ENCODE results near the gene MARCHF6.
"Not testable (repeated sequence)": the region's sequence is repeated elsewhere in the genome, so short reads cannot be mapped to it uniquely, and the experiment has no call there.

Gene MARCHF6

DNA sequence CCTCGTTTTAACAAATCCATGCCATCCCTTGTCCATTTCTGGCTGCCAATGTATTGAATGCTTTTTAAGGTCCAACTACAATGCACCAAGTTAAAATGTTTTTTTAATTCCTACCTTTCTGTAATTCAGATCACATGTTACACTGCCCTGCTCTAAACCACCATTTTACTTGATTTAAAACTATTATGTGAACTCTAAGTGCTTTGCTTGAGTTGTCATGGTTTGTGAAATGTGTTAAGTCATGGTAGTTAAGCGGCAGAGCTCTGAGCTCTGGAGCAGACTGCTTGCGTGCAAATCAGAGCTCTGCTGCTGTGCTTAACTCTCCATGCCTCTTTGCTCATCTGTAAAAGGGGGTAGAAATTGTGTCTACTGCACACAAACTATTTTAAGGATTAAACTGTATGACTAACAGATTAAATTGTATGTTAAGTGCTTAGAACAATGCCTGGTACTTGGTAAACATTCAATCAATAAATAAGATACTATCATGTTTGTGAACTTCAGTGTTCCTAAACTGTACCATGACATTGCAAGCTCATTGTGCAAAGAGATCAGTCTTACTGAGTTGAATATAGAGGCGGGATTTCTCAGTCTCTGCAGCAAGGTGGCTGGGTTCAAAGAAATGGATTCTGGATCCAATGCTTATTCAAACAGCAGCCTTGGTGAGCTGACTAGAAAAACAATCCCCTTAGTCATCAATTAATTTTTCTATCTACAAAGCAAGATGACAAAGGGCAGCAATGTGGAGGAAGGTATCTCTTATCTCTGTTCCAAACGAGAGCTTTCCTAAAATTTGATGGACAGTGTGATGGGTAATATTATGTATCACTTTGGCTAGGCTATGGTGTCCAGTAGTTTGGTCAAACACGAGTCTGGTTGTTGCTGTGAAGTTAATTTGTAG lies 29.7 kb upstream of the MARCHF6 start:
- no peak for DNase-seq

DNA sequence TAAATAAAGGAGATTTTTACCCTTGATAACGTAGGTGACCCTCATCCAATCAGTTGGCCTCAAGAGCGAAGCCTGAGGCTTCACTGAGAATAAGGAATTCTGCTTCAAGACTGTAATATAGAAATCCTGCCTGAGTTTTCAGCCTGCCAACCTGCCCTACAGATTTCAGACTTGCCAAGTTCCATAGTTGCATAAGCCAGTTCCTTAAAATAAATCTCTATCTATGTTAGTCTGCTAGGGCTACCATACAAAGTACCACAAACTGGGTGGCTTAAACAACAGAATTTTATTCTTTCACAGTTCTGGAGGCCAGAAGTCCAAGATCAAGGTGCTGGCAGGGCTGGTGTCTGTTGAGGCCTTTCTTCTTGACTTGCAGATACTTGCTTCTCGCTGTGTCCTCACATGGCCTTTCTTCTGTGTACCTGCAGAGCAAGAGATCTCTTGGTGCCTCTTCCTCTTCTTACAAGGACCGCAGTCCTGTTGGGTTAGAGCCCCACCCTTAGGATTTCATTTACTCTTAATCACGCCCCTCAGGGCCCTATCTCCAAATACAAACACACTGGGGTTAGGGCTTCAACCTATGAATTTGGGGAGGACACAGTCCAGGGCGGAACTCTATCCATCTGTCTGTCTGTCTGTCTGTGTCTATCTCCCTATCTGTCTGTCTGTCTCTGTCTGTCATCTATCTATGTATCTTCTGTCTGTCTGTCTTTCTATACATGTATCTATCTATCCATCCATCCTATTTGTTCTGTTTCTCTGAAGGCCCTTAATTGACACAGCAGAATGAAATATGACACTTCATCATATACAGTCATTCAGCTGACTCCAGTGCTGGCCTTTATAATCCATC lies 28.8 kb upstream of the MARCHF6 start:
- DNase-seq: no peak

GRCh38 chr5:10328323-10328722 lies 25.2 kb upstream of the MARCHF6 start:
- no peak for DNase-seq

DNA sequence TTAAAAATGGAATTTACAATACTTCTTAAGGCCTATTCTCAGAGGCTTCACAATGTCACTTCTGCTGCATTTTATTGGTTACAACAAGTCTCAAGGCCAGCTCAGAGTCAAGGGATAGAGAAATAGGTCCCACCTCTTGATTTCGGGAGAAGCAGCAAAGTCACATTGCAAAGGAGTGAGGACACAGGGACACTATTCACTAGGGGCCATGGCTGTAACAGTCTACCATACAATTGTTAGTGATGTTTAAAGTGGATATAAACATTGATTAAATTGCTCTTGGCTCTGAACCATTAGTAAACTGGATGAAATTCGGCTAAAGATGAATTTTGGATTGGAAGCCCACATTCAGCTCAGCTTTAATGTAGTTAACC lies 24.1 kb upstream of the MARCHF6 start:
- no peak for DNase-seq

- peak; percentile 24 for DNase-seq
These were observed 23.5 kb upstream of the MARCHF6 start for GRCh38 chr5:10329820-10330481.

GRCh38 chr5:10330511-10331230 lies 22.8 kb upstream of the MARCHF6 start:
- DNase-seq: no peak

- DNase-seq: peak; percentile 97
These were observed 22.1 kb upstream of the MARCHF6 start for GRCh38 chr5:10331341-10331796.

DNA sequence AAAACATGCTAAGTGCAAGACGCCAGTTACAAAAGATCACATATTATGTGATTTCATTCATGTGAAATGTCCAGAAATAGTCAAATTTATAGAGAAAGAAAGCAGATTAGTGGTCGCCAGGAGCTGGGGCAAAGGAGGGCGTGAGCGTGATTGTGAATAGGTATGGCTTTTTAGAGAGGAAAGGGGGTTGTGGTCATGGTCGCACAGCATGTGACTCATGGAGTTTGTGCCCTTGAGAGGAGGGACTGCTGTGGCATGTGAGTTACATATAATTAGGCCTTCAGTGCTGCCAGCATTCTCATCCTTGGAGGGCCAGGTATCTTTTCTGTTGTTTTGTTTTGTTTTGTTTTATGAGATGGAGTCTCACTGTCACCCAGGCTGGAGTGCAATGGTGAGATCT lies 21.2 kb upstream of the MARCHF6 start:
- DNase-seq: no peak

- DNase-seq: no peak
These were observed 20.1 kb upstream of the MARCHF6 start for GRCh38 chr5:10333154-10334006.

- DNase-seq: no peak
These were observed 18.7 kb upstream of the MARCHF6 start for GRCh38 chr5:10334831-10335230.

DNA sequence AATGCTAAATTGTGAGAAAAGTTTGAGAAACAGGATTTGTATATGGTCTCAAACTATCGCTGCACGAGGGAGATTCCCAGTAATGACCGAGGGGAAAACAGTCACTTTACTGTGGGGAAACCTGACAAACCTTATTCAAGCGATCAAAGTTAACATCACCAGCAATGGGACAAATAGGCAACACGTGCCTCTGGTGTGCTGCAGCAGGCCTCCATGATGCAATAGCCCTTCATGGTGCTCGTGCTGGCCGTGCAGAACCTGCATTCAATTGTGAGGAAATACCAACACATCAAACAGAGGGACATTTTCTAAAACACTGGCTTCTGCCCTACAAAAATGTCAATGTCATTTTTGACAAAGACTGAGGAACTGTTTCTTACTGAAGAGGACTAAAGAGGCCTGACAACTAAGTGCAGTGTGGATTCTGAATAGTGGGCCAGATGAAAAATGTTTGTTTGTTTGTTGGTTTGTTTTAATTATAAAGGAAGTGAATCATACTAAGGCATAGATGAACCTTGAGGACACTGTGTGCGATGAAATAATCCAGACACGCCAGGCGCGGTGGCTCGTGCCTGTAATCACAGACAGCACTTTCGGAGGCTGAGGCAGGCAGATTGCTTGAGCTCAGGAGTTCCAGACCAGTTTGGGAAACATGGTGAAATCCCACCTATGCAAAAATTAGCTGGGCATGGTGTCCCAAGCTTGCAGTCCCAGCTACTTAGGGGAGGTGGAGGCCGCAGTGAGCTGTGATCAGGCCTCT lies 17.6 kb upstream of the MARCHF6 start:
- DNase-seq: no peak

DNA sequence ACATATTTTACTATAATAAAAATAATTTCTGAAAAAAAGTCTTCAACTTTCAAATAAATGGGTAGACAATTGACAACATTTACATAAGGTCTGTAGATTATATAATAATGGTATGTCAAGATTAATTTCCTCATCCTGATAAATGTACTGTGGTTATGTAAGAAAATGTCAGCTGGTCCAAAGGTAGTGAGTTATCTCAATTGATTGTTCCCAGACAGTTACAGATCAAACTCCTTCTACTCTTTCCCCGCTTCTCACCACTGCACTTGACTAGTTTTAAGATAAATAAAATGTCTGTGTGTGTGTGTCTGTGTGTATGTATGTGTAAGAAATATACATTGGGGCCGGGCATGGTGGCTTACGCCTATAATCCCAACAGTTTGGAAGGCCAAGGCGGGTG lies 16.4 kb upstream of the MARCHF6 start:
- DNase-seq: no peak

- no peak for DNase-seq
These were observed 15.5 kb upstream of the MARCHF6 start for GRCh38 chr5:10337986-10338385.

GRCh38 chr5:10338686-10339057 lies 14.8 kb upstream of the MARCHF6 start:
- no peak for DNase-seq

DNA sequence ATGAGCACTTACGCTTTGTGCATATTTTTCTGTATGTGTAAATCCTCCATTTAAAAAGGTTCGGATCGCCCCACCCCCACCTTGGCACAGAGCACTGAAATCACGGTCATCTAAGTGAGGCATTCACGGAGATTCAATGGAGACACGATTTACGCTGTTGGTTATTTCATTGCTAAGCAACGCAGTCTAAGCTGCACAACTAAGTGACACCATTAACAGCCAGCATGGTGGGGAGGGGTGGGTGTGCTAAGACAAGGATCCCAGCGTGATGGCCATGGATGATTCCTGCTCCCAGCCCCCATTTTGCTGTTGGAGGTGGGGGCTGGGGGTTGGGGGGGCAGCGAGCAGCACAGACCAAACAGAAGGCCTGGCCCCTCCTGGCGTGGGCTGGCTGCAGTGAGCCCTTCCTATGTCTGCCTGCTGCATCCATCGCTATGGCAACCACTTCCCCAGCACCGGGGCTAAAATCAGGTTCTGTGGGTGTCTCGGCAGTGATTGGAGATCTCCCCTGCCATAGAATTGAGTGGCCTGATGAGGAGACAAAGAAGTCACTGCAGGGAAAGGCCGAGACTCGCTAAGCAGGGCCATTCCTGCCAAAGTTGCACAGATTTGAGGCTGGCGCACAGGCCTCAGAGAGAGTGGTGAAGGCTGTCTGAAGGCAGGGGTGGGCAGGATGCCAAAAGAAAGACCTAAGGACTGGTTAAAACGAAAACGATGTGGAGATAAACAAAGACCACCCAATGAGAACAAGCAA lies 14.3 kb upstream of the MARCHF6 start:
- DNase-seq: no peak

- DNase-seq: no peak
These were observed 13.5 kb upstream of the MARCHF6 start for GRCh38 chr5:10339958-10340357.

DNA sequence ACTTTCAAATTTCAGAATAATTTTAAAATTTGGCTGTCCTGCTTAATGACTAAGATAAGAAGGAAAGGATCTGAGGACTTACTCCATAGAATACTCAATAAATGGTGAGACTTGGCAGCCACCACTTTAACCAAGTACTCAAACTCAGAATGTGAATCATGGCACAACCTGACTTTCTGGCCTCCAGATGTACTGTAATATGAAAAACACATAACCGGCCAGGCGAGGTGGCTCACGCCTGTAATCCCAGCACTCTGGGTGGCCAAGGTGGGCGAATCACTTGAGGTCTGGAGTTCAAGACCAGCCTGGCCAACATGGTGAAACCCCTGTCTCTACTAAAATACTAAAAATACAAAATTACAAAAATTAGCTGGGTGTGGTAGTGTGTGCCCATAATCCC lies 10.0 kb upstream of the MARCHF6 start:
- no peak for DNase-seq

- not testable (repeated sequence) for DNase-seq
These were observed 8.9 kb upstream of the MARCHF6 start for GRCh38 chr5:10344461-10345106.

DNA sequence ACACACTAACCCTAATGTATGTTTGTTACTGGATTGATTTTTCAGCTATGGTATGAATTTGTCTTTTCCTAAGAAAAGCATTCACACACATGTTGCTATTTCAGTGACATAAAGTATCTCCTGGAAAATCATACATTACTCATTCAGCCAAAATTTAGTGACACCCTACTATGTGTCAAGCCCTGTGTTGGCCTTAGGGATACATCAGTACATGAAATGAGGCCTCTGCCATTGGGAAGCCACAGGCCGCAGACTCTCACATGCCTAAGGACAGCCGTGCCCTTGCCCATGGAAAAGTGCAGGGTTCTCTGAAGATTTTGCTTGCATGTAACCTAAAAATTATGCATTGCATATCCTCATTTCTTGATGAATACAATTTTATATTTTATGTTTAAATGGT lies 5.2 kb upstream of the MARCHF6 start:
- DNase-seq: no peak

All from NCI-H1694 treated with DMSO at 0.1 percent for 48 hours (cell line).